Esophagus muscularis mucosa (tissue), 4 donors: ENCODE data around the gene ATG10. TPM values are rescaled to one million over a fixed set of nuclear protein-coding genes. Genes with fewer than 3 reads are reported as not detected.
"Not testable (repeated sequence)": the region's sequence is repeated elsewhere in the genome, so short reads cannot be mapped to it uniquely, and the experiment has no call there.

Experiments
- DNase-seq: peaks from one replicate; pipeline ENCODE4 v3.0.0-alpha.2; 2017; ENCODE audit errors: extremely low spot score
- H3K27ac ChIP-seq, 4 donors: fragments of 200-600 bp; sonication (generic); replicated peaks in 1 of 4; 1 replicate in 3 of 4; 2 replicates in 1 of 4; pipeline ENCODE4 v1.5.1; 2016 to 2019; ENCODE audit warnings: mild to moderate bottlenecking in 1 of 4
- H3K27me3 ChIP-seq, 4 donors: fragments of 200-600 bp; sonication (generic); one replicate each; pipeline versions ENCODE4 v1.5.1 to v1.6.0; 2016 to 2019
- H3K36me3 ChIP-seq, 4 donors: fragments of 200-600 bp; sonication (generic); one replicate each; pipeline ENCODE4 v1.5.1; 2016 to 2019
- H3K4me1 ChIP-seq, 4 donors: fragments of 200-600 bp; sonication (generic); one replicate each; pipeline ENCODE4 v1.5.1; 2016 to 2019
- H3K4me3 ChIP-seq, 4 donors: fragments of 200-600 bp; sonication (generic); 1 replicate in 2 of 4; 2 replicates in 2 of 4; pipeline ENCODE4 v1.5.1; 2016 to 2019; ENCODE audit warnings: mild to moderate bottlenecking in 4 of 4, moderate library complexity in 1 of 4
- H3K9me3 ChIP-seq, 4 donors: fragments of 200-600 bp; sonication (generic); 1 replicate in 3 of 4; 2 replicates in 1 of 4; pipeline ENCODE4 v1.5.1; 2016 to 2019
- EP300 ChIP-seq: sonication (generic); formaldehyde crosslinking; IDR thresholded peaks from one replicate; pipeline ENCODE4 v1.6.1; 2017; ENCODE audit warnings: antibody characterized with exemption
- POLR2A ChIP-seq: fragments of 450-650 bp; IDR thresholded peaks from one replicate; pipeline ENCODE4 v1.6.1; 2017; ENCODE audit warnings: antibody characterized with exemption, moderate library complexity, mild to moderate bottlenecking, low read depth
- POLR2AphosphoS5 ChIP-seq, 2 donors: sonication (generic); formaldehyde crosslinking; IDR thresholded peaks; one replicate each; pipeline ENCODE4 v1.6.1; 2017; ENCODE audit warnings: antibody characterized with exemption in 2 of 2
- WGBS: methylation state at CpG from one replicate; pipeline ENCODE4 v1.1.5; 2018; 5-methylcytosine and 5-hydroxymethylcytosine counted together
- intact Hi-C: fragments of 100-400 bp; cut with DNase I; formaldehyde crosslinking; loops from one replicate; pipeline ENCODE4 v1.15.1; 2023
- total RNA-seq, 4 donors: library from RNA; depleted of rRNA; stranded (reverse); fragments of >200 nt; gene quantifications; one replicate each; pipeline versions ENCODE4 v1.1.0 to v1.2.1, GENCODE V29; 2016
- TF ChIP-seq, protein P1 (sequence below), 3 experiments: fragments of 200-600 bp in 2 of 3; fragments of 450-650 bp in 1 of 3; sonication (generic) in 2 of 3; IDR thresholded peaks; one replicate each; pipeline ENCODE4 v1.5.1; 2017 to 2019; ENCODE audit warnings: antibody characterized with exemption in 3 of 3, mild to moderate bottlenecking in 2 of 3, moderate library complexity in 1 of 3

ATG10 gene
- total RNA-seq, 4 donors from 2014 or later = 5.2 to 9.1 (median 7.3) TPM

DNA sequence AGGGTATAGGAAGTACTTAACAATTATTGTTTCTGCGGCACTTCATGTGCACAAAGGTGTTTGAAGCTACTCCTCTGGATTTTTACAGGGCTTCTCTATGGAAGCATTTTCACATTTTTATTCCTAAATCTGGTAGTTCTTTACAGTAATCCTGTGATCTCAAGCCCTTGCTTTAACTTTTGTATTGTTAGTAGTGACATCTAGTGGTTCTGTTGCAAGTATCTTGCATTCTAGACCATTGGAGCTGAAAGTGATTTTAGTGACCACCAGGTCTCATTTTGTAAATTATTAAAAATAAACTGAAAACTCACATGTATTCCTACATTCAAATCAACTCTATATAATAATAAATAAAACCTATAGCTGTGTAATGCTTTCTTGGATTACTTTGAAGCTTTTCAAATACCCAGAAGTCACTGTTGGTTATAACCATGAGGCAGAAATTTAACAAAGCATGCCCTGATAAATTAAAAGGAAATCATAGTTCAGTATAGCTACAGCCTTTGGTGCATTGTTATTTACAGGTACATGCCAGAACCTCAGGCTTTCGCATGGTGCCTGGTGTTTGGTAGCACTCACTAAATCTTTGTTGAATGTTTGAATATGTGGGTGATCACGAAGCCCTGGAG is 287.5 kb downstream of the ATG10 start:
- Histone ChIP-seq H3K27ac (no peak overlapping the region), H3K4me3 (no peak overlapping the region), H3K9me3 (no peaks in the 10 kb centered on the region), H3K27me3 (no peaks in the 10 kb centered on the region), H3K36me3 (no peaks in the 10 kb centered on the region), H3K4me1 (peaks cover 3 to 12% (median 8%) of the 10 kb centered on the region in 4 donors)
- intact Hi-C loops = no loop called here
- DNase-seq = no peak
- 84% methylated on average over 3 of the region's 3 CpGs for WGBS
- TF ChIP-seq POLR2A (no peak), EP300 (no peak), POLR2AphosphoS5 (IDR thresholded peaks at IDR 0.05) (no peak)
- TF ChIP-seq, protein P1, sequence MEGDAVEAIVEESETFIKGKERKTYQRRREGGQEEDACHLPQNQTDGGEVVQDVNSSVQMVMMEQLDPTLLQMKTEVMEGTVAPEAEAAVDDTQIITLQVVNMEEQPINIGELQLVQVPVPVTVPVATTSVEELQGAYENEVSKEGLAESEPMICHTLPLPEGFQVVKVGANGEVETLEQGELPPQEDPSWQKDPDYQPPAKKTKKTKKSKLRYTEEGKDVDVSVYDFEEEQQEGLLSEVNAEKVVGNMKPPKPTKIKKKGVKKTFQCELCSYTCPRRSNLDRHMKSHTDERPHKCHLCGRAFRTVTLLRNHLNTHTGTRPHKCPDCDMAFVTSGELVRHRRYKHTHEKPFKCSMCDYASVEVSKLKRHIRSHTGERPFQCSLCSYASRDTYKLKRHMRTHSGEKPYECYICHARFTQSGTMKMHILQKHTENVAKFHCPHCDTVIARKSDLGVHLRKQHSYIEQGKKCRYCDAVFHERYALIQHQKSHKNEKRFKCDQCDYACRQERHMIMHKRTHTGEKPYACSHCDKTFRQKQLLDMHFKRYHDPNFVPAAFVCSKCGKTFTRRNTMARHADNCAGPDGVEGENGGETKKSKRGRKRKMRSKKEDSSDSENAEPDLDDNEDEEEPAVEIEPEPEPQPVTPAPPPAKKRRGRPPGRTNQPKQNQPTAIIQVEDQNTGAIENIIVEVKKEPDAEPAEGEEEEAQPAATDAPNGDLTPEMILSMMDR (IDR thresholded peaks at IDR 0.05) = peak in 2 of 3 experiments; percentile 32 to 35

DNA sequence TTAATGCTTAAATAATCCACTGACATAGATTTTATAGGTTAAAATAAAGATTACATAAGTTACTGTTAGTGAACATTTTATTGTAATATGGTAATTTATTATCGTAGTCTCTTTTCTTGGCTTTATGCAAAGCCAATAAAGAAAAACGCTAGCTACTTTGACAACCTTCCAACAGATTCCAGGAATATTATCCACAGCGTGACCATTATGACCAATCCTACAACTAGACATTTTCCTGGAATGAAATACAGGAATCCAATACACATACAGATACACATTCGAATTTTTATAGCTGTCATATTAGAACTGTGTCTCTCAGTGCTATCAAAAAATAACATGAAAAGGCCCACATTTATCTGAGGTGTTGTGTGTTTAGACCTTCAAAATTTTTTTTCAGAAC is 293.2 kb downstream of the ATG10 start:
- no peaks in the 10 kb centered on the region for H3K9me3 ChIP-seq
- H3K4me3 ChIP-seq = no peak overlapping the region
- H3K36me3 ChIP-seq = no peaks in the 10 kb centered on the region
- H3K27me3 ChIP-seq = no peaks in the 10 kb centered on the region
- no peak overlapping the region for H3K27ac ChIP-seq
- 40% methylated on average over 4 of the region's 4 CpGs for WGBS
- no peak for DNase-seq
- intact Hi-C loops = no loop called here
- peaks cover 0 to 14% (median 9%) of the 10 kb centered on the region in 4 donors for H3K4me1 ChIP-seq
- TF ChIP-seq POLR2A (no peak), POLR2AphosphoS5 (IDR thresholded peaks at IDR 0.05) (no peak), EP300 (no peak)
- TF ChIP-seq, protein P1 (IDR thresholded peaks at IDR 0.05) = no peak

DNA sequence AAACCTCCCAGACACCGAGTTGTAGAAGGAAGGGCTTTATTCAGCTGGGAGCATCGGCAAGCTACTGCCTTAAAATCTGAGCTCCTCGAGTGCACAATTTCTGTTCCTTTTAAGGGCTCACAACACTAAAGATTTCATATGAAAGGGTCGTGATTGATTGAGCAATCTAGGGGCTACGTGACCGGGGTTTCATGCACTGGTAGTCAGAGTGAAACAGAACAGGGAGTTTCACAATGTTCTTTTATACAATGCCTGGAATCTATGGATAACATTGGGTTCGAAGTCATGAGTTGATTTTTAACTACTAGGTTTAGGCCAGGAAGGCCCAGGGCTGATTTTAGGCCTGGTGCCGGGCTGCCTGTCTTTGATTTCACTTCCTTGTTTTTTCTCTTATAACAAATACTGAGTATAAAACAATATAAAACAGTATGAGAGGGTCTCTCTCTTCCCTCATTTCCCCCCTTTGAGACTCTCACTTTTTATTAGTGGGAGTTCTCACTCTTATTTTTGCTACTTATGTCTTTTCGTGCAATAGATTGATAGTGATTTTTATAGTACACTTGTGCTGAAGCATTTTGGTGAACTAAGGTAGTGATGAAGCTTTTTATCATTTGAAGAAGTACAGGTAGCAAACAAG is 295.6 kb downstream of the ATG10 start:
- WGBS = 94% methylated on average over 9 of the region's 9 CpGs
- H3K27me3 ChIP-seq, H3K4me3 ChIP-seq, H3K9me3 ChIP-seq, DNase-seq, H3K36me3 ChIP-seq, intact Hi-C loops, H3K27ac ChIP-seq: not testable (repeated sequence)
- peaks cover 0 to 14% (median 9%) of the 10 kb centered on the region in 4 donors for H3K4me1 ChIP-seq

DNA sequence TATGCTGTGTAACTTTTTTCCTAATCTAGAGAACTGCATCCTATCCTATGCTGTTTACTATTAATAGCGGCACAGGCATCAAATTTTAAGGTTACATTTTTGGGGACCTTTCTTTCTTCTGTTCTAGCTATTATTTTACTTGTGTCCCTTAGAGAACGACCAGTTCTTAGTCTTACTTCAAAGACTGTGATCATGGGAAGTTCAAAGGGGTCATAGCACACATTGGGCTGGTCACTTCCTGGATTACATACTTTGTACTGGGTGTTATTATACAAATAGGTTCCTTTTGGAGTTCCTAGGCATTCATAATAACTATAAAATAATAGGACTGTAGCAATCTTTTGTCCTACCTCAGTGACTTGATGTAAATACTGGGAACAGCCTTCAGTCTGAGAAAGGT is 297.5 kb downstream of the ATG10 start:
- WGBS = 83% methylated on average over 2 of the region's 2 CpGs
- not testable (repeated sequence) for H3K27me3 ChIP-seq

DNA sequence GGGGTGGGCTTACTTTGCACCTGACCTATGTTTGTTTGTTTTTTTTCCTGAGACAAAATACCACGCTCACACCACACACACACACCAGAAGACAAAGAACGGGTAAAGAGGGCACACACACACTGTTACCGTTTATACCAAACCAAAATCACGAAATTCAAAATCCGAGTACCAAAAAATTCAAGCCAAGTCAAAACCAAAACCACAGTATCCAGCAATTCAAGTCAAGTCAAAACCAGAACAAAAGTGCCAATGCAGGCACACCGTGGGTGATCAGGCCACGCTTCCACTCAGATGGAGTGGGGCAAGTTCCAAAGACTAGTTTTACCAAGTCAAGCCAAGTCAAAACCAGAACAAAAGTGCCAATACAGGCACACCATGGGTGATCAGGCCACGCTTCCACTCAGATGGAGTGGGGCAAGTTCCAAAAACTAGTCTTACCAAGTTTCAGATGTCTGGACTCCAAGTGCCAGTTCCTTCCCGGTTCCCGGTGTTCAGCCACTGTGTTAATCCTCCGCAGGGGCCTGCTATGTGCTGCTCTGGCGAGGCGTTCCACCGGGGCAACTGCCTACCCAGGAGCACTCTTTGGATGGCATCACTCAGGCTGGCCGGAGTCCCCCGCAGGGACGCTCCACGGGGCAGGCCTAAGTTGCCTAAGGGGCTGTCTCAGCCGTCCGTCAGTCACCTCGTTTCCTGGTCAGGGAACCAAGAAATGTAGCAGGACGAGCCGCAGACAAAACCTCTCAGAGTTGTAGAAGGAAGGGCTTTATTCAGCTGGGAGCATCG is 300.9 kb downstream of the ATG10 start:
- H3K27me3 ChIP-seq, intact Hi-C loops, DNase-seq, H3K4me3 ChIP-seq, H3K27ac ChIP-seq, H3K9me3 ChIP-seq: not testable (repeated sequence)
- 90% methylated on average over 17 of the region's 24 CpGs for WGBS
- Histone ChIP-seq H3K36me3 (peaks cover 23 to 43% (median 37%) of the 10 kb centered on the region in 4 donors), H3K4me1 (peaks cover 10 to 27% (median 14%) of the 10 kb centered on the region in 4 donors)

More for the DNA sequence above, 297.5 kb downstream of the ATG10 start:
- H3K9me3 ChIP-seq, intact Hi-C loops, DNase-seq, H3K27ac ChIP-seq, H3K4me3 ChIP-seq: not testable (repeated sequence)
- Histone ChIP-seq H3K4me1 (peaks cover 0 to 14% (median 9%) of the 10 kb centered on the region in 4 donors), H3K36me3 (peaks cover 2 to 18% (median 14%) of the 10 kb centered on the region in 4 donors)

DNA sequence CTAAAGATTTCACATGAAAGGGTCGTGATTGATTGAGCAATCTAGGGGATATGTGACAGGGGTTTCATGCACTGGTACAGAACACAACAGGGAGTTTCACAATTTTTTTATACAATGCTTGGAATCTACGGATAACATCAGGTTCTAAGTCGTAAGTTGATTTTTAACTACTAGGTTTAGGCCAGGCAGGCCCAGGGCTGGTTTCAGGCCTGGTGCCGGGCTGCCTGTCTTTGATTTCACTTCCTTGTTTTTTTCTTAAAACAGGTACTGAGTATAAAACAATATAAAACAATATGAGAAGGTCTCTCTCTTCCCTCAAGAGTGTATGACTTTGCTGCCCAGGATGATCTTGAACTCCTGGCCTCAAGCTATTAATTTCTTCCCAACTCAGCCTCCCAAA is 301.6 kb downstream of the ATG10 start:
- intact Hi-C loops, H3K27ac ChIP-seq, DNase-seq, H3K4me3 ChIP-seq, H3K9me3 ChIP-seq, H3K27me3 ChIP-seq: not testable (repeated sequence)
- 91% methylated on average over 4 of the region's 4 CpGs for WGBS
- H3K36me3 ChIP-seq = peaks cover 23 to 43% (median 37%) of the 10 kb centered on the region in 4 donors
- peaks cover 10 to 27% (median 14%) of the 10 kb centered on the region in 4 donors for H3K4me1 ChIP-seq
